ENCODE data around the gene HNRNPUL1. TPM values are rescaled to one million over a fixed set of nuclear protein-coding genes. Genes with fewer than 3 reads are reported as not detected.

HNRNPUL1 gene
- total and polyA plus RNA-seq, 10 of the 15 experiments (the other 5 are each of a cell fraction or from before 2014, with no cell fraction given) = 11.1 to 276 (median 117) TPM

GRCh38 chr19:41352609-41353465 is 88.7 kb downstream of the HNRNPUL1 start (continued):
- TF ChIP-seq CEBPZ (IDR thresholded peaks at IDR 0.05; ENCODE audit: low read depth, low read length) = no peak
- TF ChIP-seq SMAD1 (IDR thresholded peaks at IDR 0.05; ENCODE audit: low read depth, partially characterized antibody) = no peak
- peak; percentile 35; the same call in 1 of the 2 replicates for TF ChIP-seq GATAD2B (conservative IDR thresholded peaks at IDR 0.05; ENCODE audit: low read depth)
- no peak for TF ChIP-seq MYC (IDR thresholded peaks at IDR 0.05; ENCODE audit: insufficient read depth, insufficient read length, insufficient replicate concordance, low read length, severe bottlenecking)
- no peak; the same call in 1 of the 2 replicates for TF ChIP-seq RB1 (IDR thresholded peaks at IDR 0.05; ENCODE audit: borderline replicate concordance)
- no peak for TF ChIP-seq TCF3 (IDR thresholded peaks at IDR 0.05; ENCODE audit: borderline replicate concordance, insufficient read depth, low read depth, low read length)
- TF ChIP-seq FOXM1 (IDR thresholded peaks at IDR 0.05; ENCODE audit: low read depth, low read length) = no peak
- TF ChIP-seq IKZF2 (IDR thresholded peaks at IDR 0.05) = peak in 1 of 2 experiments; percentile 12; a peak in 1 of 4 replicates
- TF ChIP-seq ZNF207 (IDR thresholded peaks at IDR 0.05; ENCODE audit: borderline replicate concordance) = no peak
- TF ChIP-seq PAX5 (IDR thresholded peaks at IDR 0.05; ENCODE audit: borderline replicate concordance, low read depth, low read length) = no peak
- peak; percentile 65; the same call in 1 of the 2 replicates for TF ChIP-seq ZNF687 (IDR thresholded peaks at IDR 0.05)
- no peak for TF ChIP-seq TBL1XR1 (IDR thresholded peaks at IDR 0.05; ENCODE audit: low read depth, low read length)
- no peak for TF ChIP-seq ATF7 (IDR thresholded peaks at IDR 0.05; ENCODE audit: low read depth)
- TF ChIP-seq CBX3 (IDR thresholded peaks at IDR 0.05; ENCODE audit: borderline replicate concordance, low read depth) = no peak
- no peak for TF ChIP-seq ZNF24 (IDR thresholded peaks at IDR 0.05)
- no peak for TF ChIP-seq ASH2L (IDR thresholded peaks at IDR 0.05; ENCODE audit: borderline replicate concordance, low read depth)
- no peak for TF ChIP-seq PRDM15 (CRISPR knock-in tag; IDR thresholded peaks at IDR 0.05)
- TF ChIP-seq SMARCA5 (IDR thresholded peaks at IDR 0.05) = peak; percentile 70
- no peak for TF ChIP-seq TARDBP (IDR thresholded peaks at IDR 0.05; ENCODE audit: borderline replicate concordance)
